Heart right ventricle (tissue), 16 donors: ENCODE measurements around the gene CDK19. TPM values are rescaled to one million over a fixed set of nuclear protein-coding genes. Genes with fewer than 3 reads are reported as not detected.

Experiments
- ATAC-seq, 8 donors: fragments of 200-7000 bp; cut with Tn5 transposase; one replicate each; pipeline ENCODE4 v1.9.1; 2020; ENCODE audit warnings: mild to moderate bottlenecking in 8 of 8, moderate library complexity in 8 of 8, moderate number of reproducible peaks in 1 of 8
- DNase-seq, 2 donors: peaks; one replicate each; pipeline ENCODE4 v3.0.0-alpha.2; 2020
- H3K27ac ChIP-seq, 10 donors: fragments of 200-600 bp; sonication (generic) in 2 of 10; one replicate each; pipeline versions ENCODE4 v1.5.0 to v1.8.0; 2020 to 2022; ENCODE audit warnings: mild to moderate bottlenecking in 3 of 10
- H3K27me3 ChIP-seq, 7 donors: fragments of 200-600 bp; one replicate each; pipeline ENCODE4 v1.8.0; 2021 to 2022; ENCODE audit warnings: mild to moderate bottlenecking in 2 of 7
- H3K36me3 ChIP-seq, 9 donors: fragments of 200-600 bp; sonication (generic) in 1 of 9; one replicate each; pipeline versions ENCODE4 v1.5.0 to v1.8.0; 2020 to 2022; ENCODE audit warnings: mild to moderate bottlenecking in 2 of 9
- H3K4me1 ChIP-seq, 9 donors: fragments of 200-600 bp; sonication (generic) in 1 of 9; one replicate each; pipeline versions ENCODE4 v1.5.0 to v1.8.0; 2020 to 2022; ENCODE audit warnings: mild to moderate bottlenecking in 4 of 9
- H3K4me3 ChIP-seq, 10 donors: fragments of 200-600 bp; sonication (generic) in 2 of 10; one replicate each; pipeline versions ENCODE4 v1.5.0 to v1.8.0; 2020 to 2022; ENCODE audit warnings: mild to moderate bottlenecking in 7 of 10, moderate library complexity in 2 of 10
- H3K9me3 ChIP-seq, 11 donors: fragments of 200-600 bp in 10 of 11; sonication (generic) in 2 of 11; one replicate each; pipeline versions ENCODE4 v1.5.0 to v1.8.0; 2013 to 2022; ENCODE audit warnings: mild to moderate bottlenecking in 2 of 11, control low read depth in 1 of 11, moderate library complexity in 1 of 11
- CTCF ChIP-seq, 9 donors: fragments of 200-600 bp; sonication (generic) in 2 of 9; IDR thresholded peaks; one replicate each; pipeline versions ENCODE4 v1.5.0 to v1.8.0; 2021 to 2022; ENCODE audit warnings: antibody characterized with exemption in 9 of 9, mild to moderate bottlenecking in 5 of 9, moderate library complexity in 1 of 9
- WGBS, 2 donors: extraction: QIAGEN DNeasy Blood & Tissue Kit; methylation state at CpG; one replicate each; pipeline ENCODE4 v1.1.7; 2013; ENCODE audit warnings: inconsistent platforms in 1 of 2; 5-methylcytosine and 5-hydroxymethylcytosine counted together
- intact Hi-C, 10 donors: fragments of 100-400 bp; cut with DNase I; formaldehyde crosslinking; loops; one replicate each; pipeline versions ENCODE4 v1.11.1 to v1.14.2; 2022
- polyA plus RNA-seq, 2 donors: library from polyadenylated mRNA; stranded (reverse); fragments of 200-250 nt; gene quantifications; one replicate each; pipeline ENCODE4 v1.2.3, GENCODE V29; 2013
- total RNA-seq, 10 donors: library from RNA; stranded (reverse); fragmentation: NEBNext Ultra II Directional in 3 of 10; extraction: Animal tissue kit (Norgen Biotek cat#: 25700) in 3 of 10; gene quantifications; one replicate each; pipeline versions ENCODE4 v1.2.1 to v1.2.4, GENCODE V29; 2021 to 2023
- donor health status: Arrhythmogenic right ventricular cardiomyopathy.
- donor health status: ischemic (EF 13 %, LVEDD 7.1; RV severe dilation, severe dysfunction).
- donor health status: healthy with polysubstance abuse.
- donor health status: DM: no; HTN: yes; CAD: no.
- donor health status: DM: no; HTN: no; CAD: no.
- donor health status: ischemic (EF 25% LVEDD 6.9; RV normal size, moderate dysfunction).
- donor health status: ischemic (EF 25% LVEDD 5.7; RV mildly dilated, moderate dysfunction).
- donor health status: healthy.
- donor health status: DM: yes; HTN: yes; CAD: no.
- donor health status: Ischemic cardiomyopathy.
- donor health status: ischemic (EF 35%, LVEDD 5.7; RV mildly dilated, moderate dysfunction).
- donor health status: nonischemic (EF 11% LVEDD 7.7; RV severe dilation, severe dysfunction).
- donor health status: DM: yes; HTN: yes; CAD: no.
- donor health status: PGD.
- donor health status: ischemic (EF 29% LVEDD 5.4; RV normal size, mild dysfunction).
- donor health status: nonischemic (EF 23%, LVEDD 6.1; RV moderate dilation, normal function).

CDK19 gene
- total and polyA plus RNA-seq, 12 donors, result 3.9 to 13.0 (median 8.4) TPM

GRCh38 chr6:110710115-110710514 lies 105.2 kb downstream of the CDK19 start:
- no peak for TF ChIP-seq CTCF (IDR thresholded peaks at IDR 0.05)
- H3K9me3 ChIP-seq, result no peaks in the 10 kb centered on the region
- no peaks in the 10 kb centered on the region for H3K27me3 ChIP-seq
- no peak overlapping the region for H3K27ac ChIP-seq
- 84 to 87% methylated on average over 3 of the region's 3 CpGs for WGBS, 2 donors
- peaks cover 0 to 4% (median 0%) of the 10 kb centered on the region in 9 donors for H3K36me3 ChIP-seq
- intact Hi-C loops, result no loop called here
- H3K4me3 ChIP-seq, result no peak overlapping the region
- peaks cover 0 to 8% (median 0%) of the 10 kb centered on the region in 9 donors for H3K4me1 ChIP-seq
- ATAC-seq (no peak), DNase-seq (no peak)

DNA sequence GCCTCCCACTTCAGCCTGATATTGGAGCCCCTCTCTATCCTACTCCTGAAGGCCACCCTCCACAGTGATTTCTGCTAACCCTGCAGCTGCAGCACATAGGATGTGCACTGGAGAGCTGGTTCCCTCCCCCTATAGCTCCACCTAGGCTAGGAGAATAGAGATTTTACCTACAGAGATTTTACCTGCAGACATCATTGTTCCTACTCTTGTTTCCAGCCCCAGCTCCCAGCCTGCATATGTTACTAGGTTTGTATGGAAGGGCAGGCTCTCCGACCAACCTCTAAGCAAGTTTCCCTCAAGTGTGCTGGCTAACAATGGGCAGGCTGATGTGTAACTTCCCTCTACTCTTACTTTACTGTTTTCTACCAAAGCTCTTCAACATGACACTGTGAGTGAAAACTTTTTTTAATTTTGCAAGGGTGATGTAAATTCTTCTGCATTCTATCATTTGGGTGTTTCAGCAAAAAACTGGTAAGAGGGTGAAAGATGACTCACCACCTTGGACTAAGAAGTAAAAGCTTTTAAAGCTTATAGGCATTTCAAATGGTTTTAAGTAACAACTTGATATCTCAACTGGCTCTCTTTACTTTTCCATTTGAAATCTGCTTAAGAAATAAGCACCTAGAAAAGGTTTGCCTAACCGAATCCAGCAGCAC lies 106.8 kb downstream of the CDK19 start:
- peaks cover 0 to 20% (median 0%) of the 10 kb centered on the region in 9 donors for H3K4me1 ChIP-seq
- DNase-seq (no peak), ATAC-seq (no peak)
- H3K27me3 ChIP-seq, result no peaks in the 10 kb centered on the region
- no peak overlapping the region for H3K4me3 ChIP-seq
- no peak for TF ChIP-seq CTCF (IDR thresholded peaks at IDR 0.05)
- WGBS, 2 donors, result 95 to 98% methylated on average over 2 of the region's 2 CpGs
- intact Hi-C loops, result no loop called here
- H3K27ac ChIP-seq, result no peak overlapping the region
- no peaks in the 10 kb centered on the region for H3K9me3 ChIP-seq
- peaks cover 0 to 4% (median 0%) of the 10 kb centered on the region in 9 donors for H3K36me3 ChIP-seq

DNA sequence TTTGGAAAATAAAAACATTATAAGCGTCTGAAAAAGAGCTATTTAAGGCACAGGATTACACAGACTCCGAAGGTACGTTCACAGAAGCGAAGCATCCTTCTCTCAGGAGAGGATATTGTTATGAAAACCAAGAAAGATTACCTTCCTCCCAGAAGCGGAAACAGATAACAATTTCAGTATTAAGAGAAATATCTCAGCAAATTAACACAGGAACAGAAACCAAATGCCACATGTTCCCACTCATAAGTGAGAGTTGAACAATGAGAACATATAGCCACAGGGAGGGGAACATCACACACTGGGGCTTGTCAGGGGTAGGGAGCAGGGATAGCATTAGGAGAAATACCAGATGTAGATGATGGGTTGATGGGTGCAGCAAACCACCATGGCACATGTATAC lies 109.7 kb downstream of the CDK19 start:
- ATAC-seq (no peak), DNase-seq (no peak)
- no peaks in the 10 kb centered on the region for H3K9me3 ChIP-seq
- peaks cover 0 to 4% (median 0%) of the 10 kb centered on the region in 9 donors for H3K36me3 ChIP-seq
- no peaks in the 10 kb centered on the region for H3K27me3 ChIP-seq
- H3K4me3 ChIP-seq, result no peak overlapping the region
- H3K27ac ChIP-seq, result no peak overlapping the region
- WGBS, 2 donors, result 87 to 94% methylated on average over 5 of the region's 5 CpGs
- peaks cover 0 to 23% (median 0%) of the 10 kb centered on the region in 9 donors for H3K4me1 ChIP-seq
- intact Hi-C loops, result no loop called here
- no peak for TF ChIP-seq CTCF (IDR thresholded peaks at IDR 0.05)

GRCh38 chr6:110703906-110704594 lies 111.2 kb downstream of the CDK19 start:
- no peak for DNase-seq
- Histone ChIP-seq H3K27ac (no peak overlapping the region), H3K9me3 (no peaks in the 10 kb centered on the region), H3K4me3 (no peak overlapping the region), H3K27me3 (no peaks in the 10 kb centered on the region), H3K36me3 (peaks cover 0 to 4% (median 0%) of the 10 kb centered on the region in 9 donors), H3K4me1 (peaks cover 0 to 23% (median 0%) of the 10 kb centered on the region in 9 donors)
- intact Hi-C loops, result no loop called here
- no peak for TF ChIP-seq CTCF (IDR thresholded peaks at IDR 0.05)
- ATAC-seq, result no peak
